Measurements from ENCODE around the gene KCNIP4.

The KCNIP4 gene

DNA sequence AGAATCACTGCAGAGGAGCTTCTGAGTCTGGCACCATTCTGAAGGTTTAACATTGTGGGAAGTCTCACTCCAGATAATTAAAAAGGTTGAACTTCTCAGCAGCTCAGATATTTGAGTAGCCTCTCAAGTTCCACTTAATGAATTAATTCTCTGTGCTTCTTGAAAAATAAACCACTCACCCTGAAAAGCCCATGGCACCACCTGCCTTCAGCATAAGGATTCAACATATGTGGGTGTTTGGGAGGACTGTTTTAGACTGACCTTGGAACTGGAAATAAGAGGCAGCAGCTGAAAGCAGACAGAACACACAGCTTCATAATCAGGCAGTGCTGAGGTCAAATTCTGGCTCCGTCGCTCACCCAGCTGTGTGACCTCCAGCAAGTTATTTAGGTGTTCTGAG, 100.6 kb downstream of the KCNIP4 start:
- DNase-seq (ENCODE audit: low read depth) = no peak

DNA sequence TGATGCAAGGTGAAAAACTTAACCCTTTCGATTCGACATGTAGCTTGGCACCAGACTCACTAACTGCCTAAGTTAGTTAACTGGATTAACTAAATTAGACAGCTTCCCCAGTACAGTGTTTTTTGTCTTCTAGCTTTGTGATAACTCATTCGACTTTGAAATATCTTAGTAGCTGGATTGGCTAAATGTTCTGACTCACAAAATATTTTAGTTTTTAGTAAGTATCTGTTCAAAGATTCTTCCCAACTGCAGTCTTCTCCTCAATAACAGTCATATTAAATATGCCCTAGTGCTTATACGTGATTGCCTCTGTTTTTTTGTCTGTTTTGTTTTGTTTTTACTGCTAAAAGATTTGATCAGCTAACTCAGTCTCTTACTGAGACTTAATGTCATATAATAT, 102.9 kb downstream of the KCNIP4 start:
- DNase-seq (ENCODE audit: low read depth) = no peak

DNA sequence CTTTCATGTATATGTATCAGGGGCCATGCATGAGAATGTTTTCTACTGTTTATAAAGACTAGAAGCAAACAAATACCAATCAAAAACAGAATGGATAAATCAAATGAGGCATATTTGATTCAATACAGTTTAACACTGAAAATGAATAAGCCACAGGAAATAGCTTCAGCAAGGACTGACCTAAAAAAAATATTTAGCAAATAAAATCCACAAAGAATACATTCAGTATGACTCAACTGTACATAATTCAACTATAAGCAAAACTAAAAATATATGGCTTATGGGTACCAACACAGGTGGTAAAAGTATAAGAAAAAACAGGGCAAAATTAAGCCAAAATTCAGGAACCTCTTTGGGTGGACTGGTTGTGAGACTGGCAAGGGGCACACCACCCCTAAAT, 112.9 kb downstream of the KCNIP4 start:
- DNase-seq (ENCODE audit: low read depth) = no peak

DNA sequence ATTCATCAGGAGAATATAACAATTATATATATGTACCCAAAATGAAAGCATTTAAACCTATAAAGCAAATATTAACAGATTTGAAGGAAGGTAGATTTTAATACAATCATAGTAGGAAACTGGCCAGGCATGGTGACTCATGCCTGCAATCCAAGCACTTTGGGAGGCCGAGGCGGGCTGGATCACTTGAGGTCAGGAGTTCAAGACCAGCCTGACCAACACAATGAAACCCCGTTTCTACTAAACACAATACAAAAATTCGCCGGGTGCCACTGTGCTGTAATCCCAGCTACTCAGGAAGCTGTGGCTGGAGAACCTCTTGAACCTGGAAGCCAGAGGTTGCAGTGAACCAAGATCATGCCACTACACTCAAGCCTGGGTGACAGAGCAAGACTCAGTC, 118.3 kb downstream of the KCNIP4 start:
- DNase-seq (ENCODE audit: low read depth) = no peak

DNA sequence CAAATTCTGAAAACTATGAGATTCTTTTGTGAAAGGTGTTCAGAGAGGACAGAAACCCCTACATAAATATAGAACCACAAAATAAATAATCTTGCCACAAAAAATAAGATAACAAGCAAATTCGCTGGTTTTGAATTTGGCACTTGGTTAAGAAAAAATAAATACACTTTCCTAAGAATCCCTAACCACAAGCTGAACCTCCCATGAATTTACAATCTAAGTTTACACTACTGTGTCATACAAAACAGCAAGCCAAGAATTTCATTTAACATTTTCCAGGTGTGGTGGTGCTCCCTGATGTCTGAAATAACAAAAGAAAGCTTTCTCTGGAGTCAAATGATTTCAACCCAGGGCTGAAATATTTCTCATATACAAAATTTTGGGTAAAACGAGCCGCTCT, 121.0 kb downstream of the KCNIP4 start:
- no peak for DNase-seq (ENCODE audit: low read depth)

DNA sequence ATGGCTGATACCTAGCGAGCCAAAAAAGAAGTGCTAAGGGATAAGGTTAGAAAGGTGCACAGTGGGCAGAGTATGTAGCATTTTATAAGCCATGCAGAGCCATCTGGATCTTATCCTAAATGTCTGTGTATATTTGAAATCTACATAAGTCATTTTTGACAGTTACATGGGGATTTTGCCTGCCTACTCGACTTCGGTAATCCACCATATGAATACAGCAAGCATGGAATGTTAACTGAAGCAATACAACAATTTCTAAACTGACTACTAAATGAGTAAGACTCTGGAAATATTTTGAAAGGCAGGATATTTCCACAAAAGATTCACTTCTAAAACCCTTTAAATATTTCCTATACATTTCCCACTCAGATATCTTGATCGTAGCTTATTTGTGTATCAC, 122.5 kb downstream of the KCNIP4 start:
- no peak for DNase-seq (ENCODE audit: low read depth)

DNA sequence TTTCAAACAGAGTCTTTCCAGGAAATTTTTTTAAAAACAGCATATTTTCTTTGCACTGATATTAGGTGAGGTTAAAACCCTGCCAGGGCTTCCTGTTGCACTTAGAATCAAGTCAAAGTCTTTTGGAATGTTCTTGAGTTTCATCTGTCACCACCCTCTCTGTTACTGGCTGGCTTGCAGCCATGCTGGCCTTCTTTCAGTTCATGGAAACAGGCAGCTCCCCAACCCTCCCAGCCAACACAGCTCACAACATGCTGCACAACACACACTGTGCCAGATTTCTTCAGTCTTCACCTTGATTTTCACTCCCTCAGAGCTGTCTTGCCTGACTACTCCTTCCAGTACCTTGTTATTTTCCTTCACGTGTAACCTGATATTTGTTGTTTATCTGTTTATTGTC, 129.5 kb downstream of the KCNIP4 start:
- DNase-seq (ENCODE audit: low read depth) = no peak

DNA sequence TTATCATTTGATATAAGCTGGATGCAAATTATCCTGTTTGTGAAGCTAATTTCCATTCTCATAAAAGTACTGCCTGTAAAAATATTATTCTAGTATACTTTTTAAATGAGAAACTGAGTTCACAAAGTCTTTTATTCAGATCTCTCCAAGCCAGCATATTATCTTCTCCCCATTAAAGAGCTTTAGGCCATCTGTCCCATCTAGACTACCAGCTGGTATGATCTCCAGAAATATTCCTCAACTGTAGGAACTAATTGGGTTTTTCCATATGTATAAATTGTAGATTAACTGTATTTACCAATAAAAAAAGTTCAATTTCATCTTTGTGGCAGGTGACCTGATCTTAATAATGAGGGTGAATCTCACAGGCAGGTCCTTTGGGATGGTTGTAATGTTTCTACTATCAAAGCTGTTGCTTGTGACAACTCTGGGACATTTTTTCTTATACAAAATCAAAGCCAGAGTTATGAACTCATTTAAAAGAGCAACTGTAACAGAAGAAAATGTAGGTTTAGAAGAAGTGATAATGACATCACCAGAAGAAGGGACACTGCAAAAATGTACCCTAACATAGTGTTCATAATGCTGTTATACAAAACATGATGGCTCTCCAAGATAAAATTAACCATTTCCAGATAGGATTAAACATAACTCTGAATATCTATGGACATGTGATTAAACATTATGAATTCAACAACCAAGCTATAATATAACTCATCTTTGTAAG, 132.8 kb downstream of the KCNIP4 start:
- DNase-seq (ENCODE audit: low read depth) = no peak

DNA sequence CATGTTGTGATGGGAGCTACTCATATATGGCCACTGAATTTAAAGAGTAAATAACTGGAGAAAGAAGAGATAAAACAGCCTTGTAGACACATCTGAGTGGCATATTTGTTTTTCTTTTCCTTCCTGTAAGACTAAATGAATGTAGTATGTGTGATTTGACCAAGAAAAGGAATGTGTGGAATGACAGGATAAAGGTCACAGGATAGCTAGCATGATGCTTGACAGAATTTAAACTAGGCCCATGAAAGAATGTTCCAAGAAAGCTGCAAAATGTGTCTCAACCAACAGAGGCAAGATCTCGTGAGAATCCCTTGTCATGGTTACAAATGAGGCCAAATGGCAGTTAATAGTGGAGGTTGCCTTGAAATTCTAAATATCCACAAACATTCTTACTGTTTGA, 137.0 kb downstream of the KCNIP4 start:
- no peak for DNase-seq (ENCODE audit: low read depth)

DNA sequence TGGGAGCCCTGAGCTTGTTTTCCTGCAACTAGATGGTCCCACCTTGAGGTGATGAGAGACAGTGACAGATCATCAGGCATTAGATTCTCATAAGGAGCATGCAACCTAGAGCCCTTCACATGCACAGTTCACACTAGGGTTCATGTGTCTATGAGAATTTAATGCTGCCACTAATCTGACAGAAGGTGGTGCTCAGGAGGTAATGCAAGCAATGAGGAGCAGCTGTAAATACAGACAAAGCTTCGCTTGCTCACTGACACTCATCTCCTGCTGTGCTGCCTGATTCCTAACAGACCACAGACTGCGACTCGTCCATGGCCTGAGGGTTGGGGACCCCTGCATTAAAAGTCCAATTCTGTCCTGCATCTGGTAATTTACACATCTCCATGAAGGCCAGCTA, 141.6 kb downstream of the KCNIP4 start:
- no peak for DNase-seq (ENCODE audit: low read depth)

DNA sequence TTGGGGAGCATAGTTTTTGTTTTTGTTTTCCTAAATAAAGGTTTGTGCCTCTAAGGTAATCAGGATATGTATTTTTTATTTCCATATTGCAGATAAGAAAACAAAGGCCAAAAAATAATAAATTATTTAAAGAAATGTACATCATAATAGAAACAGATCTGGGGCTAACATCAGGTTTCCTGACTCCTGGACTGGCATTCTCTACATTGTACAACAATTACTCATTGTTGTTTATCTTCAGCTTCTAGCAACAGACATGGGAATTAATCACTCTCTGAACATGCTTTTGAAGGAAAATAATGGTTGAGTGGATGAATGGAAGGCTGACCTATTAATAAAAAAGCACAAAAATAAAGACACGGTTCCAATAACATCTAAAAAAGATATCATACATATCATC, 146.2 kb downstream of the KCNIP4 start:
- no peak for DNase-seq (ENCODE audit: low read depth)

DNA sequence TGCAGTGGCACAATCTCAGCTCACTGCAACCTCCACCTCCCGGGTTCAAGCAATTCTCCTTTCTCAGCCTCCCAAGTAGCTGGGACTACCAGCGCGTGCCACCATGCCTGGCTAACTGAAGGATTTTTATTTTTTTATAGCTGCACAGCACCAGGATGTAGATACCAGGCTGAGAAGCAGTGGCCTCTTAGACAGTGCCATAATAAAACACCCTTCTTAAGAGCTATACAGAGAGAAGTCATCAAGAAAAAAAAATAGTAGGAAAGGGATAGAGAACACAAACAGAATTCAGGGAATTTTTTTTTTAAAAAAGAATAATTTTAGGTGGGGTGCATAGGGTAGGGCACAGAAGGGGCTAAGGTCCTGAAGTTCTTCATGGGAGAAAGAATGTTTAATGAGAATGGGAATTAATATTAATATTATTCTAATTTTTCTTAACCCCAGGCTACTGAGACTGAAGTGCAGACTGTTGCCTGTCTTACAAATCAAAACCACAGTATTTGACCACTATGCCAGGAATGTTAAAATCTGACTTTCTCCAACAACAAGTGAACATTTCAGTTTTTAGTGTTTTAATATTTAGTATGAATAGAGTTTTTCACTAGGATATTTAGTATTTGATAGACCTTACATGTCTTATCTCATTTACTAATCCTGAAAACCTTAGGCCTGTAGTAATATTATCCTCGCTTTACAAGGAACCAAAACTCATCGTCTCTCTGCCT, 146.7 kb downstream of the KCNIP4 start:
- no peak for DNase-seq (ENCODE audit: low read depth)

DNA sequence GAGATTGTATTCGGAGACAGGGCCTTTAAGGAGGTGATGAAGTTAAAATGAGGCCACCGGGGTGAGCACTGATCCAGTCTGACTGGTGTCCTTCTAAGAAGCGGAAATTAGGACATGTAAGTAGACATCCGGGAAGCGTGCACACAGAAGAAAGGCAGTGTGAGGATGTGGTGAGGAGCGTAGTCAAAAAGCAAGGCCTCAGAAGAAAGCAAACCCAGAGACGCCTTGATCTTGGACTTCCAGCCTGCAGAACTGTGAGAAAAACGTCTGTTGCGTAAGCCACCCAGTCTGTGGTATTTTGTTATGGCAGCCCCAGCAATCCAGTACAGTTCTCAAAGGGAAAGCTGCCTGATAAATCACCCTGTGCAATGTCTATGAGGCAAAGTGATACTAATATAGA, 153.5 kb downstream of the KCNIP4 start:
- DNase-seq (ENCODE audit: low read depth) = no peak

DNA sequence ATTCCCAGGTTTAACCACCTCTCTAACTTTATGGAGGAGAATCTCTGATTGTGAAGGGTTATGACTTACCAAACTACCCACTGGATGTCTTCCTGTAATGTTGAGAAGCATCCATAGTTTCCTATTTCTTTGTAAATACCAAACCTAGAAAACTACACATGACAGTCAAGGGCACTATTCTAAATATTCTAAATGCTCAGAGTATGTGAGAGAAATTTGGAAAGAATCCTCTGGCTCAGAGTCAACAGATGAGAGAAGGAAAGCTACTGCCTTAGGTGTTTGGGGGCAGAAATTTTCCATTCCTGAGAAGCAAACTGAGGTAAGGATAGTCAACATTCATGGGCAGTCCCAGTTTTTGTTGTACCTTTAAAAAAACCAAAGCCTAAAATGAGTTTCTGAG, 155.8 kb downstream of the KCNIP4 start:
- DNase-seq (ENCODE audit: low read depth) = no peak

DNA sequence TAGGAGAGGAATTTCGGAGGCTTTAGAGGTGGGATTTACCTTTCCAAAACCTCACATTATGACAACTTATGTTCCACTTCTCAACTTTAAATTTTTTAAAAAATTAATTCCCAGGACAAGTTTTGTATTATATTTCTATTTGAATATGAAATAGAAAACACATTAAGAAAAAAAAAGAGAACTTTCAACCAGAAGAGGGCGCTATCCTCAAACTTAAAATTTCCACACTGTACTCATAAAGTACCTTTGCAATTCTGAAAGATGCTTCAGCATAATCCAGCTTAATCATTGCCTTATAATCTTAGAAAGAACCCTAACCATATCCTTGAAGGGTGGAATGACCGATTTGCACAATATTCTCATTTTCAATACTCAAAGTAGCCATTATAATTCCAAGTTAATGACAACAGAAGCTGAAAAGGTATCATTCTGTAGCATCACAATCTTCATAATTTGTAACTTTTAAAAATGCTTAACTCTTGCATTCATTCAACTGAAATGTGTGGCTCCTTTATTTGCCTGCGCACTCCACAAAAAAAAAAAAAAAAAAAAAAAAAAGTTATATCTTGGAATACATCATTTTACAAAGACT, 158.0 kb downstream of the KCNIP4 start:
- DNase-seq (ENCODE audit: low read depth) = no peak

DNA sequence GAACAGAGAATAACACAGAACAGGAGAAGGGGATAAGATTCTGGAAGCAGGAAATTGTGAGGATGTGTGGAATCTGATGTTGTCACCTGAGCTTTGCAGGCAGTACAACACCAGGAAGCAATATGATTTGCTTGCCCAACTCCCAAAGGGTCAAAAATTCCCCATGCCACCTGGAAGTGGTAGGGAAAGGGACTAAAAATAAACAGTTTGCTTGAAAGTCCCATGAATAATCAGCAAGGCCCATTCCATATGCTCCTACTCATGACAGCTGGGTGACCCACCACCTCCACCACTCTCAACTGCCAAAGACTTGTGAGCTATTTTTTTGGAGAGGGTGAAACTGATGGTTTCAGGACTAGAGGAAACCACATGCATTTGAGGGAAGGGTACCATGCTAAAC, 168.4 kb downstream of the KCNIP4 start:
- no peak for DNase-seq (ENCODE audit: low read depth)

DNA sequence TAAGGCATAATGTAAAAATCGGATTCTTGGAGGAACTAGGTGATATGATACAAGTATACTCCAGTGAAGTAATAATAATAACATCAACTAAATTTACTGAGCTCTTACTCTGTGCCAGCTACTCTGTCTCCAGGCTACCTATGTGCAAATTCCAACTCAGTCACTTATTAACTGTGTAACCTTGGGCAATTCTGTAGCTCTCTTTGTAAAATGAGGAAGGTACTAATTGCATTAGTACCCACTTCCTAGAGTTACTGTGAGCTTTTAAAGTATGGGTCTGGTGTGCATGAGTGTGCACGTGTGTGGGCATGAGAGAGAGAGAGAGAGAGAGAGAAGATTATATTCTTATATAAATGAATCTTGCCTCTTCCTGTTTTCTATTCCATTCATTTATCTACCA, 169.9 kb downstream of the KCNIP4 start:
- no peak for DNase-seq (ENCODE audit: low read depth)

DNA sequence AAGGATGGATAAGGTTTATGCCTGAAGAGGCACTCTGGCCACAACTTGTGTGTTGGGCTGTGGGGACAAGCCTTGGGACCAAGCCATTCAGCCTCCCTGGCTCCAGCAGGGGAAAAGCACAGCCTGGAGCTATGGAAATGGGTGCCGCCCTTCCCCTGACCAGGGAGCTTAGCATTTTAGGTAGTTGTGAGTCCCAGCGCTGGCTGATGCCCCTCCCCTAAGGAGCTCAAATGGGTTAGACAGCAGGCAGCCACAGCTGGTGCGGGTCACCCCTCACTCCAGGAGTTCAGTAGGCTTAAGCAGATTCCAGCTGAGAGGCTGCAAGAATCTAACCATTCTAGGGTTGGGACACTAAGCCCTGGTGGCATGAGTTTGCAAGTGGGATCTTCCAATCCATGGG, 172.9 kb downstream of the KCNIP4 start:
- no peak for DNase-seq (ENCODE audit: low read depth)

DNA sequence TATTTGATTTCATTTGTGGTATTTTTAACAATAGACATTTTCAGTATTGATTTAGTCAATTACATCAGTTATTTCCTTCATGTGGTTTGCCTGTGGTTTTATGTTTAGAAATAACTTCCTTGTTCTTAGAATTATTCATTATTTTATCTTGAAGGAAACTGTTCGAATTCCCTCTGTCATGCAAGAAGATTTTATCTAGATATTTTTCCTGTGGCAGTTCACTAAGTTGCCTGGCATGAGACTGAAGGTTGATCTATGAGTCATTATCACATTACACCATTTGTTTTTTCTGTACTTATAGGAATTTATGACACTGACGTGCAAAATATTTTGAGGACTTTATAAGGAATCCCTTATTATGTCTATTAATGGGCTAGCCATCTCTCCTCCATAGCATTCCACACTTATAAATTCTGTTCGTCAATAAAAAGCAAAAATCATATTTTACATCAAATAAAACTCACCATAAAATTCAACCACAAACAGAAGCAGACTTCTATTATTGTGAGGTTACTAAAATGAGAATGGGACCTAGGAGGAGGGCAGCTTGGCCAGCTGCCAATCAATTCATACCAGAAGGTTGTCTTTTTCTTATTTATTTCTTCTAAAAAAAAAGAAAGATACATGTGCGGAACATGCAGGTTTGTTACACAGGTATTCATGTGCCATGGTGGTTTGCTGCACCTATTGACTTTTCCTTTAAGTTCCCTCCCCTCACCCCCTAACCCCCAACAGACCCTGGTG, 179.0 kb downstream of the KCNIP4 start:
- DNase-seq (ENCODE audit: low read depth) = no peak

DNA sequence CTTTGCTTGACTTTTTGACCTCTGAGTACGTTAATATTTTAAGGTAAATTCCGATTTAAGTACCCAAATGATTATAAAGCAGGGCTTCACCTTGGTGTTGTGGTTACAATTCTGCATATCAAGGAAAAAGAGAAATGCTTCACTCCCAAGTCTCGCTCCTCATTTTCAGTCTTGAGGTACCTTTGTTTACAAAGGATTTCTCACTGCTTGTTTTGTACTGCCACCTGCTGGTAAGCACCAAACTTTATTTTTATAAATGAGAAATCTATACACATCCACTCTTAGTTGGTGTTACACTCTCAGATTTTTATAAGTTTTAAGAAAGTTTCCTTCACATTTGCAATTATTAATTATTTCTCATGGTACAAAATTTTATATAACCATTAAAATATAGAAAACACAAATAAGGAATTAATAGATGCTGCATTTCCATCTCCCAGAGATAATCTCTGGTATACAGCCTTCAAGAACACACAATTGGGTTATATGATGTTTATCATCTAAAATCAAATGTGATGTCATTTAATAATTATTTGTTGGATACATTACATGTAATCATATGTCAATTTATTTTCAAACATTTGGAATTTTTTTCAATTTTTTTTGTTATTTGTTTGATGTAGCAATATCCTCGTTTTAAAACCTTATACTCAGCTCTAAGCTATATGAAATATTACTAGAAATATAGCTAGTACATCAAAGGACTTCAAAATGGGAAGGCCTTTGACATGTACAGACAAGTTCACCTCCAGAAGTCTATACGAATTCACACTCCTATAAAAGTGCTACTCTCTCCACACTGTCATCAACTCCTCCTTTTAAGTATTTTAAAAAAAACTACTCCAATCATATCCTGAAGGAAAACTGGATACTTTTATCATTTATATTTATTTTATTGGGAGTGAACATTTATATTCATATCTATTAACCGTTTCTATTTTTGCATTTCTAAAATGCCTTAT, 179.9 kb downstream of the KCNIP4 start:
- no peak for DNase-seq (ENCODE audit: low read depth)

DNA sequence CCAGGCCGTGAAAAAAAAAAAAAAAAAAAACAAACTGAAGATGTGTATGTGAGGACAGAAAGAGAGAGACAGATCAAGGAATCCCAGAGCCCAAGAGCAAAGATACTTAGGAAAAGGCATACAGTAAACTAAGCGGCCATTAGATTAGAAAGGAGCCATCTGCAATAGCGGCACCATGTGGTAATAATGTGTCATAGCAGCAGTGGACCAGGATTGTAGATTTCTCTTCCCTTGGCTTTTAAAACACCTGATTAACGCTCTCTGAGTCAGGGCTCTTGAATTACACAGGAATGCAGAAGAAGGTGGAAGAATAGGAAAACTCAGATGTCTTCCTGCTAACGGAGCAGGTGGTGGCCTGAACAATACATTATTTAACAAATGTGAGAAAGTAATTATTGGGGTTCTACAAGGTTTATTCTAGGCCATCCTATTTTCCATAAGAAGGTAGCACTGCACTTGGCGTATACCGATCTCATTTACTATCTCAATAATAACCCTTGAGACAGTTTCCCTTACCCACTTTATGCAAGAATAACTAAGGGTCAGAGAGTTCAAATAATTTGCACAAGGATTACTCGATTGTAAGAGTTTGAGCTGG, 182.7 kb downstream of the KCNIP4 start:
- no peak for DNase-seq (ENCODE audit: low read depth)
